Measurements from ENCODE around the gene ZNF605.
"Not testable (repeated sequence)": the region's sequence is repeated elsewhere in the genome, so short reads cannot be mapped to it uniquely, and the experiment has no call there.

ZNF605 gene

DNA sequence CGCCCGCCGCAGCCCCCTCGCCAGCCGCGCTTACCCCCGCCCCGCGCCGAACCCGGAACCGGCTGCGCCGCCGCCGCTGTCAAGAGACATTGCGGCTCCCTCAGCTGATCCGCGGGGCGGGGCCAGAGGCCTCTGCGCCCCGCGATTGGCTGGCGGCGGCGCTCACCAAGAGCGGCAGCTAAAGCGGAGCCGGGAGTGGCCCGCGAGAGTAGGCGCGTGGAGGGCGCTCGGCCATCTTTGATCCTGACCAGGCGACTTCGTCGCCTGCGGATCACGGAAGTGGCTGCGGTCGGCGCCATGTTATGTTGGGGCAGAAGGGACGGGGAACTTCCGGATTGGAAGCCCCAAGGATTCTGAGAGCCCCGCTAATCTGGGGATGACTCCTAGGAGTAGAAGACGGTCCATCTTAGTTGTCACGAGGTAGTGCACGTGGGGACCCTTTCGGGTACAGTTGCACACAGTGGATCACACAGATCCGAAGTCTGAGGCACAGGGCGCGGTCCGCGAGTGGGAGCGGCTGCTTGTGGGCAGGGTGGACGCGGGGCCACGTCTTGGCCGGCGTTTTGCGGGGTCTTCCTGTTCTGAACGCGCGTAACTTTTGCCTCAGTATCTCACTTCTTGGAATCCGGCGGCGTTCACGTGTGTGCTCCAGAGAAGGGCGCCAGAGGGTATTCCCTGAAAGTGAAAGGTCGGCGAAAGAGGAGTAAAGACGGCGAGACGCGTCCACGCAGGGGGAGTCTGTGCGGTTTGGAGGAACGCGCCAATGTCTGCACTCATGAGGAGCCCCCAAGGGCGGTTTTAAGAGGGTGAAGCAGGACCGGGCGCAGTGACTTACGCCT lies 68.4 kb downstream of the ZNF605 start, which contains the start of gene CHFR:
TSS of gene CHFR (minus strand) at position 93 of the 839 bp plus-strand sequence. CDS start 277 bp downstream, outside the sequence.
- TF ChIP-seq, protein P1, sequence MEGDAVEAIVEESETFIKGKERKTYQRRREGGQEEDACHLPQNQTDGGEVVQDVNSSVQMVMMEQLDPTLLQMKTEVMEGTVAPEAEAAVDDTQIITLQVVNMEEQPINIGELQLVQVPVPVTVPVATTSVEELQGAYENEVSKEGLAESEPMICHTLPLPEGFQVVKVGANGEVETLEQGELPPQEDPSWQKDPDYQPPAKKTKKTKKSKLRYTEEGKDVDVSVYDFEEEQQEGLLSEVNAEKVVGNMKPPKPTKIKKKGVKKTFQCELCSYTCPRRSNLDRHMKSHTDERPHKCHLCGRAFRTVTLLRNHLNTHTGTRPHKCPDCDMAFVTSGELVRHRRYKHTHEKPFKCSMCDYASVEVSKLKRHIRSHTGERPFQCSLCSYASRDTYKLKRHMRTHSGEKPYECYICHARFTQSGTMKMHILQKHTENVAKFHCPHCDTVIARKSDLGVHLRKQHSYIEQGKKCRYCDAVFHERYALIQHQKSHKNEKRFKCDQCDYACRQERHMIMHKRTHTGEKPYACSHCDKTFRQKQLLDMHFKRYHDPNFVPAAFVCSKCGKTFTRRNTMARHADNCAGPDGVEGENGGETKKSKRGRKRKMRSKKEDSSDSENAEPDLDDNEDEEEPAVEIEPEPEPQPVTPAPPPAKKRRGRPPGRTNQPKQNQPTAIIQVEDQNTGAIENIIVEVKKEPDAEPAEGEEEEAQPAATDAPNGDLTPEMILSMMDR (IDR thresholded peaks at IDR 0.05; ENCODE audit: low read depth, low read length), result no peak
- peak; percentile 92 for DNase-seq (ENCODE audit: extremely low read depth, low read depth)

DNA sequence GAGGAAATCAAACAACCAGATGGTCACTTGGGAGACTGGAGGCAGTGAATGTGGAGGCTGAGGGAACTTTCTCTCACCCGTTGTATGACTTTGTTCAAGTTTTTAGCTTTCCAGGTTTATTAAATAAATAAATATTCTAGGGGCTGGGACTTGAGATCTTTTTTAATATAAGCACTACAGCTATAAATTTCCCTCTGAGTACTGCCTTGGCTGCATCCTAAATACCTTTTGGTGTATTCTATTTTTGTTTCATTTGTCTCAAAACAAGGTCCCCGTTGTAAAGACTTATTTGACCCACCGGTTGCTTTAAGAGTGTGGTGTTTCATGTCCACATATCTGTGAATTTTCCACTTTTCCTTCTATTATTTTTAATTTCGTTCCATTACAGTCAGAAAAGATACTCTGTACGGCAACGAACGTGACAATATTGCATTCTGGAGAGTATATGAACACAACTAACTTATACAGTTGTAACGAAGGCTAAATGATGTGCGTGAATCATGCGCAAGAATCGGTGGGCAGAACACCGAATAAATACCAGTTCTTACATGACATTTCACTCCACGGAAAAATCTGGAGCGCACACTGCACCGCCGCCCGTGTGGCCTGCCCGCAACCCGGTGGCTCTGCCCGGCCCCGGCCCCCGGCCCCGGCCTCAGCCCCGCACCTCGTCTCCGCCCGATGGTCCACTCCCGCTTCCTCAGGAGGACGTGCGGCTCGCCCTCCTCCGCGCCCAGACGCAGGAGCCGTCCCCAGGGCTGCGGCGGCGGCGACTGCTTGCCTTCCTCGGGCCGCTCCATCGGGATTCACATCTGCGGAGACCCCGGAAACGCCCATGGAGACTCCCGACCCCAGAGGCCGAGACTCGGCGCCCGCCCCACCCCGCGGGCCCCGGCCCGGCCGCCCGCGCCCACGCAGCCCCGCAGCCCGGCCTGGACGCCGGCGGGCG lies 69.3 kb downstream of the ZNF605 start:
- no peak for DNase-seq (ENCODE audit: extremely low read depth, low read depth)

DNA sequence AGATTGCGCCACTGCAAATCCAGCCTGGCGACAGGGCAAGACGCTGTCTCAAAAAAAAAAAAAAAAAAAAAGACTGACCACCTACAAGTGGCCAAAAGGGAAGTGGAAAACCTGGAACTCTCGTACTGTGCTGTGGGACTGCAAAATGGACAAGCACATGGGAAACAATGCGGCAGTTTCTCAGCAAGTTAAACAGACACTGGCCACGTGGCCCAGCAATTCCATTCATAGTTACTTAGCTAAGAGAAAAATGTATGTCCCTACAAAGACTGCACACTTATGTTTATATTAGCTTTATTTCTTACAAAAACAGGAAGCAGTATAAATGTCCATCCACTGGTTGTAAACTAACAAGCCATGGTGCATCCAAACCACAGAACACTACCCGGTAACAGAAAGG lies 74.3 kb downstream of the ZNF605 start:
- DNase-seq (ENCODE audit: extremely low read depth, low read depth), result no peak
- TF ChIP-seq, protein P1 (IDR thresholded peaks at IDR 0.05; ENCODE audit: low read depth, low read length), result no peak

More for the DNA sequence above, 69.3 kb downstream of the ZNF605 start:
- TF ChIP-seq, protein P1 (IDR thresholded peaks at IDR 0.05; ENCODE audit: low read depth, low read length), result no peak

DNA sequence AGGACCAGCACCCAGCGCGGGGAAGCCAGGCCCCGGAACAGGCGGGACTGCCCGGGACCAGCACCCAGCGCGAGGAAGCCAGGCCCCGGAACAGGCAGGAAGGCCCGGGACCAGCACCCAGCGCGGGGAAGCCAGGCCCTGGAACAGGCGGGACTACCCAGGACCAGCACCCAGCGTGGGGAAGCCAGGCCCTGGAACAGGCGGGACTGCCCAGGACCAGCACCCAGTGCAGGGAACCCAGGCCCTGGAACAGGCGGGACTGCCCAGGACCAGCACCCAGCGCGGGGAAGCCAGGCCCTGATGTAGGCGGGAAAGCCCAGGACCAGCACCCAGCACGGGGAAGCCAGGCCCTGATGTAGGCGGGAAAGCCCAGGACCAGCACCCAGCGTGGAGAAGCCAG lies 81.5 kb downstream of the ZNF605 start:
- DNase-seq (ENCODE audit: extremely low read depth, low read depth), result not testable (repeated sequence)

DNA sequence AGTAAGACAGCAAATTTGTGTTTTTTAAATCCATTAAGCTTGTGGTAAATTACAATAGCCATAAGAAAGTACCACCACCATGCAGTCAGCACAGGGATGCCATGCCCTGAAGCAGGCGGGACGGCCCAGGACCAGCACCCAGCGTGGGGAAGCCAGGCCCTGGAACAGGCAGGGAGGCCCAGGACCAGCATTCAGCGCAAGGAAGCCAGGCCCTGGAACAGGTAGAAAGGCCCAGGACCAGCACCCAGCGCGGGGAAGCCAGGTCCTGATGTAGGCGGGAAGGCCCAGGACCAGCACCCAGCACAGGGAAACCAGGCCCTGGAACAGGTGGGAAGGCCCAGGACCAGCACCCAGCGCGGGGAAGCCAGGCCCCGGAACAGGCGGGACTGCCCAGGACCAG lies 81.9 kb downstream of the ZNF605 start:
- TF ChIP-seq, protein P1 (IDR thresholded peaks at IDR 0.05; ENCODE audit: low read depth, low read length), result no peak
- DNase-seq (ENCODE audit: extremely low read depth, low read depth), result no peak

DNA sequence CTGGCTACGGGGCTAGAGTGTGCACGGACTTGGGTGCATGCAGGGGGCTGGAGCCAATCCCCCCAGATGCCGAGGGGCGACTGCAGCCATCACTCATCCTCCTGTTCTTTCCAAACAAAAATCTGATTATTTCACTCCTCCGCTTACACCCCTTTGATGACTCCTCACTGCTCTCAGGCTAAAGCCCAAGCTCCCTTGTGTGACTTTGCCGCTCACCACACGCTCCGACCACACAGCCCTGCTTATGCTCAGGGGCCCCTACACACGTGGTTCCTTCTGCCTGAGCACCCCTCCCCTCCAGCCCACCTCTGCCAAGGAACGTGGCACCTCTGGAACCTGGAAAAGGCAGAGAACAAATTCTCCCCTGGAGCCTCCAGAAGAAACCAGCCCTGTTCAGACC lies 82.4 kb downstream of the ZNF605 start:
- no peak for DNase-seq (ENCODE audit: extremely low read depth, low read depth)
- TF ChIP-seq, protein P1 (IDR thresholded peaks at IDR 0.05; ENCODE audit: low read depth, low read length), result no peak

DNA sequence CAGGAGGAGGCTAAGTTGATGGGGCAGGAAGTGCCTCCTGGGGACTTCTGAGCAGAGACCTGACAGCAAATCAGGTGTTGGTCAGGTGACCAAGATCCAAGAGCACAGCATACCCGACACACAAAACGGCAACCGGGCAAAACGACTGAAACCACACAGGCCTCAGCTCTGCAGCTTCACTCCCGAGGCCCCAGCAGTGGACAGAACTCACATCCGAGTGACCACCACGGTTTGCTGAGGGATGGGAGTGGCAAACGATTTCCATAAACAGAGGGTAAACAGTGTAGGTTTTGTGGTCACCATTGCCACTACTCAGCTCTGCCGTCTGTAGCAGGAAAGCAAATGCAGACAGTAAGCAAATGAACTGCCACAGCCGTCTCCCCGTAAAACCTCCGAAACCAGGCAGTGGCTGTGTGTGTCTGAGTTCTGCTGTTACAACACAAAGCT lies 83.1 kb downstream of the ZNF605 start:
- TF ChIP-seq, protein P1 (IDR thresholded peaks at IDR 0.05; ENCODE audit: low read depth, low read length), result no peak
- no peak for DNase-seq (ENCODE audit: extremely low read depth, low read depth)

Measured in AG09319 (cell line).